Measurements from ENCODE around the gene ADCYAP1R1.

ADCYAP1R1 gene

DNA sequence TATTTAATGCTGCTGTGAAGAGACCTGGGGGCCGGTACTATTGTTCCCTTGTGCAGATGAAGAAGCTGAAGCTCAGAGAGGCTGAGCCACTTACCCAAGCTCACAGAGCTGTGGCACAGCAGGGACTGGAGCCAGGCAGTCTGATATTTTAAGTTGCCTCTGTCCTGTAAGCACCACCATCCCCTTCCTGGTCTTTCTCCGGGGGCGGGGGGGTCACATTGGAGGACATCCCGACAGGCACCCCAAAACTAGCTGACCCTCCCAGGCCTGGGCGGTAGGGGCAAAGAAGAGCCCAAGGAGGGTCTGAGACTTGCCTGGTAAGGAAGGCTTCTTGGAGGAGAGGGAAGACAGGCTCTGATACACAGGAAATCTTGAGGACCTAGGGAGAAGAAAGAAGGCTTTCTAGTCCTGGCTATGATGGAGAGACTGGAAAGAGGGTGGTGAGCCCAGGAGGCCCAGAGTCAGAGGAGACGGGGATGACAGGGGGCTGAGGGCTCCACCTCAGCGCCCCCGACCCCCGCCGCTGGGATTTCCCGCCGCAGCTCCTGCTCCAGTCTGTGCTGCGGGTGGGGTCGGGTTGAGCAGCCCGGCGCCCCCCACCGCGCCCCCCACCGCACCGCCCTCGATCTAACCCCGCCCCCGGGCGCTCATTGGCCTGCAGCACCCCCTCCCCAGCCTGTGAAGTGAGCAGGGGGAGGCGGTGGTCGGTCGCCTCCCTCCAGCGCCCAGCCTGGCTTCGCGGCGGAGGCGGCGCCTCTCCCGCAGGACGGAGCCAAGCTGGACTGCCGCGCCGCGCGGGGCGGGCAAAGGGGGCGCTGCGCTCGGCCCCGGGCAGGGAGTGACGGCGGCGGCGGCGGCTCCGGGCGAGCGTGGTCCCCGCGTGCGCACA, at the start of gene ADCYAP1R1:
ADCYAP1R1 (plus strand) TSS at position 711 of the 889 bp plus-strand sequence. CDS start 10,957 bp downstream, outside the sequence.
- peak within 1 kb of the TSS in 2 of 5 donors; percentile 9 to 37 for H3K9ac ChIP-seq (ENCODE audit: low read length in 5 of 5)
- peaks cover 17 to 47% (median 30%) of the 10 kb centered on the region in 5 donors for H3K27me3 ChIP-seq (ENCODE audit: control insufficient read depth in 5 of 5, insufficient read depth in 4 of 5, low read length in 5 of 5)

DNA sequence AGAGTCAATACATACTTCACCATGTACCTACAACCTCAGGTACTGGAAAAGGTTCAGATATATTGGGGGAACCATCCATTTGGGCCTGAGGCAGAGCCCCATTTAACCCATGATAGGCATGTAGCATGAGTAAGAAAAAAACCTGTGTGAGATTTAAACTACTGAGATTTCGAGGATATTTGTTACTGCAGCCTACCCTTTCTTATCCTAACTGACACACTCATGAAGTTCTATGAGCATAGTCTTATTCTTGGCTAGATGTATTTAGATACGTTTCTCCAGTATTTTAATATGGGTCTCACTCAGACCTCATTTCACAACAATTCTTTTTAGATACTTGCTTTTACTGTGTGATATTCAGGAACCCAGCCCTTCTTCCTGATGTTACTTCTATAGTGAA, 49.0 kb upstream of the ADCYAP1R1 start:
- Histone ChIP-seq H3K4me3 (ENCODE audit: low read depth in 1 of 5, low read length in 5 of 5) (no peak overlapping the region), H3K4me1 (ENCODE audit: control insufficient read depth in 5 of 5, insufficient read depth in 5 of 5, low read length in 5 of 5) (peaks cover 3 to 22% (median 15%) of the 10 kb centered on the region in 5 donors), H3K9me3 (ENCODE audit: control insufficient read depth in 5 of 5, low read length in 5 of 5) (peaks cover 0 to 9% (median 5%) of the 10 kb centered on the region in 5 donors), H3K9ac (ENCODE audit: low read length in 5 of 5) (no peak overlapping the region), H3K36me3 (ENCODE audit: control insufficient read depth in 5 of 5, insufficient read depth in 5 of 5, low read length in 5 of 5) (no peaks in the 10 kb centered on the region), H3K27me3 (ENCODE audit: control insufficient read depth in 5 of 5, insufficient read depth in 4 of 5, low read length in 5 of 5) (peaks cover 0 to 4% (median 0%) of the 10 kb centered on the region in 5 donors), H3K27ac (ENCODE audit: low read depth, low read length) (no peak overlapping the region)

More for the DNA sequence above, at the start of gene ADCYAP1R1:
- H3K4me3 ChIP-seq (ENCODE audit: low read depth in 1 of 5, low read length in 5 of 5) = peak within 1 kb of the TSS in 4 of 5 donors; percentile 48 to 60 (median 56)
- no peaks in the 10 kb centered on the region for H3K36me3 ChIP-seq (ENCODE audit: control insufficient read depth in 5 of 5, insufficient read depth in 5 of 5, low read length in 5 of 5)
- peaks cover 0 to 11% (median 7%) of the 10 kb centered on the region in 5 donors for H3K4me1 ChIP-seq (ENCODE audit: control insufficient read depth in 5 of 5, insufficient read depth in 5 of 5, low read length in 5 of 5)
- no peaks in the 10 kb centered on the region for H3K9me3 ChIP-seq (ENCODE audit: control insufficient read depth in 5 of 5, low read length in 5 of 5)
- no peak within 1 kb of the TSS for H3K27ac ChIP-seq (ENCODE audit: low read depth, low read length)

DNA sequence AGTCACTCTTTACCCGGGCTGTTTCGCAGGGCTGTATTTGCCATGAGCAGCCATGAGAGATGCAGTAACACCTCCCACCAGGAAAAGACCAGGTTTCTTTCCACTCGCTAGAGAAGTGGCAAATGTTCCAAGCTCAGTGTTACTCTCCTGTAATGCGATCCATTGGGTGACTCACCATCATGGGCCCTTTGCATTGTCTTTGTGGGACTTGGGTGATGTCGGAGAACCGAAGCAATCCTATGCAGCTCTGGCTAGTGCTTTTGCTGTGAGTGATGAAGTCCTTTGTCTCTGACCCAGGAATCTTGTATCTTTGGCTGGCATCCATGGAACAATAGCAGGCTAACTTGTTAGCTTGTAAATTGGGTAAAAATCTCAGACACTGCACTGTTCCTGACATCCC, 48.4 kb upstream of the ADCYAP1R1 start:
- Histone ChIP-seq H3K9me3 (ENCODE audit: control insufficient read depth in 5 of 5, low read length in 5 of 5) (peaks cover 0 to 9% (median 5%) of the 10 kb centered on the region in 5 donors), H3K27ac (ENCODE audit: low read depth, low read length) (no peak overlapping the region), H3K4me3 (ENCODE audit: low read depth in 1 of 5, low read length in 5 of 5) (no peak overlapping the region), H3K4me1 (ENCODE audit: control insufficient read depth in 5 of 5, insufficient read depth in 5 of 5, low read length in 5 of 5) (peaks cover 3 to 20% (median 14%) of the 10 kb centered on the region in 5 donors), H3K27me3 (ENCODE audit: control insufficient read depth in 5 of 5, insufficient read depth in 4 of 5, low read length in 5 of 5) (peaks cover 0 to 4% (median 0%) of the 10 kb centered on the region in 5 donors), H3K36me3 (ENCODE audit: control insufficient read depth in 5 of 5, insufficient read depth in 5 of 5, low read length in 5 of 5) (no peaks in the 10 kb centered on the region), H3K9ac (ENCODE audit: low read length in 5 of 5) (no peak overlapping the region)

DNA sequence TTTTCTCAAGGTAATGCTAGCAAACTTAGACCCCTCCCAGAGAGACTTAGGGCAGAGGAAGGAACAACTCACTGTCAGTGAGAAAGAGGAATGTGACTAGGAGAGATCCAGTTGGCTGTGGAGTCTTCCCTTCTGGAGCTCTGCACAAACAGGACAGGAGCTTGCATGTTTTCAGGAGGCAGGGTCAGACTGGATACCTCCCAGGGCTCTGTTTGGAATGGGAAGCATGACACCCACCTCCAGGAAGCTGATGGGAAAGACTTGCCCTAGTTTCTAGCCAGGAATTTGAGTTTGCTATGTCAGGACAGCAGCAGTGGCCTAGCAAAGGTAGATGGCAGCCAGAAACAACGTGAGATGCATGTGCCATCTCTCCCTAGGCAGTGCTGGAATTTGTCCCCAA, 47.7 kb upstream of the ADCYAP1R1 start:
- Histone ChIP-seq H3K4me3 (ENCODE audit: low read depth in 1 of 5, low read length in 5 of 5) (no peak overlapping the region), H3K4me1 (ENCODE audit: control insufficient read depth in 5 of 5, insufficient read depth in 5 of 5, low read length in 5 of 5) (peaks cover 3 to 18% (median 14%) of the 10 kb centered on the region in 5 donors)

DNA sequence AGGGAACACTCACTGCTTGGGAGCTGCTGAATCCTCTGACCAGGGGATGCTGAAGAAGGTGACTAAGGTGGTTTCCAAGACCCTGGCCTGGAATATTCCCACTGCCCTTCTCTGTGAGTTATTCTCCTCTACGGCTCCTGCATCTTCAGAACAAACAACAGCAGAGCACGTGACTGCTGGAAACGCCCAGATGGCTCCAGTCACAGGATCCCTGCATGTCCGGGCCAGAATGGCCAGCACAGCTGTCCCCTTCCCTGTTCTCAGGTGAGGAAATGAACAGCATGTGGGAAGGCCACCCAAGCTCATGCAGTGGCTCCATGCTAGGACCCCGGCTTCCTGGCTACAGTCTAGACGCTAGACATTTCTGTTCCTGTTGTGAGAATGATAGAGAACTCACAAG, 45.3 kb upstream of the ADCYAP1R1 start:
- peak overlapping the region in 1 of 5 donors; percentile 0 for H3K4me3 ChIP-seq (ENCODE audit: low read depth in 1 of 5, low read length in 5 of 5)

More for the DNA sequence above, 47.7 kb upstream of the ADCYAP1R1 start:
- H3K27ac ChIP-seq (ENCODE audit: low read depth, low read length) = no peak overlapping the region
- peaks cover 0 to 9% (median 5%) of the 10 kb centered on the region in 5 donors for H3K9me3 ChIP-seq (ENCODE audit: control insufficient read depth in 5 of 5, low read length in 5 of 5)
- H3K9ac ChIP-seq (ENCODE audit: low read length in 5 of 5) = no peak overlapping the region
- H3K27me3 ChIP-seq (ENCODE audit: control insufficient read depth in 5 of 5, insufficient read depth in 4 of 5, low read length in 5 of 5) = peaks cover 0 to 4% (median 0%) of the 10 kb centered on the region in 5 donors
- H3K36me3 ChIP-seq (ENCODE audit: control insufficient read depth in 5 of 5, insufficient read depth in 5 of 5, low read length in 5 of 5) = no peaks in the 10 kb centered on the region

DNA sequence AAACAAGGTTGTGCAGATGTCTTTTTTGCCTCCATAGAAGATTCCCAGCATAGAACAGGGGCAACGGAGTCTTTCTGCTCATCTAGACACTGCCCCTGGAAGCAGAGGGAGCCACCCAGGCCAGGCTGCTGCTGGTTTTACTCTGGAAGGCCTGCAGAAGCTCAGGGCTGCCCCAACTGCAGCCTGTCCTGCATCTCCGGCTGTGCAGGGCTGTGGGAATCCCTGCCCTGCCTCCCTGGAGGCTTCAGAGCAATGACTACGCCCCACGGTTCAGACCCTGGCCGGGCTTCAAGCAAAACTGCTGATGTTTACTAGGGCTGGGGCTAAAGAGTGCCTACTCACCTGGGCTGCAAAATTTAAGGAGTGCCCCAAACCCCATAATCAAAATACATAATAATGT, 44.5 kb upstream of the ADCYAP1R1 start:
- no peaks in the 10 kb centered on the region for H3K36me3 ChIP-seq (ENCODE audit: control insufficient read depth in 5 of 5, insufficient read depth in 5 of 5, low read length in 5 of 5)
- H3K4me3 ChIP-seq (ENCODE audit: low read depth in 1 of 5, low read length in 5 of 5) = no peak overlapping the region
- H3K4me1 ChIP-seq (ENCODE audit: control insufficient read depth in 5 of 5, insufficient read depth in 5 of 5, low read length in 5 of 5) = peaks cover 0 to 5% (median 0%) of the 10 kb centered on the region in 5 donors
- H3K9ac ChIP-seq (ENCODE audit: low read length in 5 of 5) = no peak overlapping the region
- no peak overlapping the region for H3K27ac ChIP-seq (ENCODE audit: low read depth, low read length)
- H3K27me3 ChIP-seq (ENCODE audit: control insufficient read depth in 5 of 5, insufficient read depth in 4 of 5, low read length in 5 of 5) = peaks cover 0 to 4% (median 0%) of the 10 kb centered on the region in 5 donors
- H3K9me3 ChIP-seq (ENCODE audit: control insufficient read depth in 5 of 5, low read length in 5 of 5) = peaks cover 0 to 16% (median 5%) of the 10 kb centered on the region in 5 donors

More for the DNA sequence above, 45.3 kb upstream of the ADCYAP1R1 start:
- H3K36me3 ChIP-seq (ENCODE audit: control insufficient read depth in 5 of 5, insufficient read depth in 5 of 5, low read length in 5 of 5) = no peaks in the 10 kb centered on the region
- H3K27ac ChIP-seq (ENCODE audit: low read depth, low read length) = no peak overlapping the region
- H3K27me3 ChIP-seq (ENCODE audit: control insufficient read depth in 5 of 5, insufficient read depth in 4 of 5, low read length in 5 of 5) = peaks cover 0 to 4% (median 0%) of the 10 kb centered on the region in 5 donors
- H3K9ac ChIP-seq (ENCODE audit: low read length in 5 of 5) = no peak overlapping the region
- H3K9me3 ChIP-seq (ENCODE audit: control insufficient read depth in 5 of 5, low read length in 5 of 5) = peaks cover 0 to 16% (median 5%) of the 10 kb centered on the region in 5 donors
- H3K4me1 ChIP-seq (ENCODE audit: control insufficient read depth in 5 of 5, insufficient read depth in 5 of 5, low read length in 5 of 5) = peaks cover 0 to 5% (median 0%) of the 10 kb centered on the region in 5 donors

DNA sequence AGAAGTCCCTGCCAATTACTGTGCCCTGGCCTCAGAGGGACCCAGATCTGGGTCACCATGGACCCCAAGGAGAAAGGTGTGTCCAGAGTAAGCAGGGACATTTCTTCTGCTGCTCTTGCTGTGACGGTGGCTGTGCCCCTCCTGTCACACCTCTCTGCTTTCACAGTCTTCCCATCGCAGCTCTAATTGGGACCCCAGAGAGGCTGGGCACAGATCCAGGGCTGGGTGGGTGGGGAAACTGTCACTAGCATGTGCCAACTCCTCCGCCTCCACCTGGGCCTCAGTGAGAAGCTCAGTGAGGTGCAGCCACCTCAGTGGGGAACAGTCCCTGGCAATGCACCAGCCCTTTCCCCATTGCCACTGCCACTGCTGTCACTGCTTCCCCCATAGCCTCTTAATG, 37.3 kb upstream of the ADCYAP1R1 start:
- peaks cover 0 to 5% (median 0%) of the 10 kb centered on the region in 5 donors for H3K27me3 ChIP-seq (ENCODE audit: control insufficient read depth in 5 of 5, insufficient read depth in 4 of 5, low read length in 5 of 5)
- peaks cover 0 to 13% (median 4%) of the 10 kb centered on the region in 5 donors for H3K4me1 ChIP-seq (ENCODE audit: control insufficient read depth in 5 of 5, insufficient read depth in 5 of 5, low read length in 5 of 5)
- H3K27ac ChIP-seq (ENCODE audit: low read depth, low read length) = no peak overlapping the region
- peaks cover 0 to 6% (median 0%) of the 10 kb centered on the region in 5 donors for H3K9me3 ChIP-seq (ENCODE audit: control insufficient read depth in 5 of 5, low read length in 5 of 5)
- no peak overlapping the region for H3K9ac ChIP-seq (ENCODE audit: low read length in 5 of 5)
- no peak overlapping the region for H3K4me3 ChIP-seq (ENCODE audit: low read depth in 1 of 5, low read length in 5 of 5)
- H3K36me3 ChIP-seq (ENCODE audit: control insufficient read depth in 5 of 5, insufficient read depth in 5 of 5, low read length in 5 of 5) = no peaks in the 10 kb centered on the region

DNA sequence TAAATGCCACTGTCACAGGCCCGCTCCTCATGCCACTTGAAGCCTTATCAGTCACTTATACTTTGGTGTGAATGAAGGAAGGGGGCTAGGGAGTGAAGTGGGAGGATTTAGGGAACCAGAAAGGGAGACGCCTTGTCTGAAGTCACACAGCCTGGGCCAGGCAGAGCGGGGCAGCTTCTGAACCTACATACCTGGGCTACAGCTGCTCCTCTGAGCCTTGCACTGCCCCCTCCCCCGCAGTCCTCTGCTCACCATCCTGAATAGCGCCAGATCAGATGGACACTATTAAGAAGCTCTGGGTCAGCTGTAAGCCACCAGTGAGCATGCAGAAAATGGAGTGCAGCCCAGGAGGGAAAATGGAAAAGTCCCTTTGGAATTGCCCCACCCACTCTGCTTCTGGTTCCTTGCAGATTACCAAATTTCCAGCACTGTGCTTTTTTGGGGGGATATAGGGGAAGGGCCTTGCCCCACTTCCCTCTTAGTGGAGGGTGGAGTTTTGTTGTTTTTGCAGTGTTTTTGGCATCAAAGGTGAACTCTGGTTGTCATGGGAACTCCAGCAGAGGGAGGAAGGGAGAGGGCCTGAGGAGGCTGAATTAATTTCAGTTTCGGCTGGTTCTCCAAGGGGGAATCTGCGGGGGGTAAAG, 35.0 kb upstream of the ADCYAP1R1 start:
- Histone ChIP-seq H3K9me3 (ENCODE audit: control insufficient read depth in 5 of 5, low read length in 5 of 5) (no peaks in the 10 kb centered on the region), H3K4me3 (ENCODE audit: low read depth in 1 of 5, low read length in 5 of 5) (no peak overlapping the region), H3K4me1 (ENCODE audit: control insufficient read depth in 5 of 5, insufficient read depth in 5 of 5, low read length in 5 of 5) (peaks cover 0 to 13% (median 4%) of the 10 kb centered on the region in 5 donors), H3K27ac (ENCODE audit: low read depth, low read length) (no peak overlapping the region), H3K36me3 (ENCODE audit: control insufficient read depth in 5 of 5, insufficient read depth in 5 of 5, low read length in 5 of 5) (no peaks in the 10 kb centered on the region), H3K9ac (ENCODE audit: low read length in 5 of 5) (no peak overlapping the region), H3K27me3 (ENCODE audit: control insufficient read depth in 5 of 5, insufficient read depth in 4 of 5, low read length in 5 of 5) (peaks cover 0 to 5% (median 0%) of the 10 kb centered on the region in 5 donors)

DNA sequence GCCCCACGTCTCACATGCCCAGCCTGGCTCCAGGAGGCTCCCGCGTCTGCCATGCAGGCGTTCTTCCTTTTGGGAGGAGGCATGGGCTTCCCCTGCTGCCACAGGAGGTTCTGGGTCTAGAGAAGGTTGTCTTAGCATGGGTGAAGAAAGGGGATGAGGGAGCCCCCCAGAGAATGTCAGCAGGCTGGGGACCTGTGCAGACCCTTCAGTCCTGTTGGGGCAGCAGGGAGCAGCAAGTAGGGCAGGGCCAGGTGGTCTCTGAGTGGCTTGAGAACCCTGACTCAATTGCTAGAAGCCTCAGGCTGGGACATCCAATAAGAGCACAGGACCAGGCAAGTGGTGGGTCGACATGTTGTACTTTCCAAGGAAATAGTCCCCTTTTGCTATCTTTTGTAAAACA, 34.4 kb upstream of the ADCYAP1R1 start:
- Histone ChIP-seq H3K4me3 (ENCODE audit: low read depth in 1 of 5, low read length in 5 of 5) (no peak overlapping the region), H3K4me1 (ENCODE audit: control insufficient read depth in 5 of 5, insufficient read depth in 5 of 5, low read length in 5 of 5) (peaks cover 0 to 13% (median 4%) of the 10 kb centered on the region in 5 donors), H3K36me3 (ENCODE audit: control insufficient read depth in 5 of 5, insufficient read depth in 5 of 5, low read length in 5 of 5) (no peaks in the 10 kb centered on the region), H3K9me3 (ENCODE audit: control insufficient read depth in 5 of 5, low read length in 5 of 5) (no peaks in the 10 kb centered on the region), H3K27ac (ENCODE audit: low read depth, low read length) (no peak overlapping the region), H3K27me3 (ENCODE audit: control insufficient read depth in 5 of 5, insufficient read depth in 4 of 5, low read length in 5 of 5) (peaks cover 0 to 5% (median 0%) of the 10 kb centered on the region in 5 donors), H3K9ac (ENCODE audit: low read length in 5 of 5) (no peak overlapping the region)

All from subcutaneous abdominal adipose tissue (tissue), 5 donors.